Measurements from ENCODE around the gene RFX8. TPM values are rescaled to one million over a fixed set of nuclear protein-coding genes. Genes with fewer than 3 reads are reported as not detected.

The RFX8 gene
- total RNA-seq, 1 experiment from 2014 or later, result 0.77 TPM

DNA sequence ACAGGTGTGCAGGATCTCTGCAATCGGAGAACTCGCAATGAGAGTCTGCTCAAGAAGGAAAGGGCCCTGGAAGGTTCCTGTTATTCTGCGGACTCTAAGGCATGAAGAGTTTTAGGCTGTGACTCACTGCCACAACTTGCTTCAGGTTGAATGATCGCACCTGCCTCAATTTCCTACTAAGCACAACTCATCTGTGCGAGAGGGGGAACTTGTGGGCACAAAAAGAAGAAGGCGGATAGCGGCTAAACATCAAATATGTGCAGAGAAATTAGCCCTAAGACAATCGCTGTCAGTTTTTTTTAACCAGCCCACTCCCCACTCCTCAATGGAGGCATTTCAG lies 73.6 kb downstream of the RFX8 start:
- CTCF ChIA-PET, result no interaction called here
- no peak overlapping the region for H3K4me2 ChIP-seq (ENCODE audit: low read length)
- no peaks in the 10 kb centered on the region for H3K9me2 ChIP-seq (replicated peaks; ENCODE audit: low read length)
- no TSS peak for BruUV-seq (replicated peaks)
- no peaks in the 10 kb centered on the region for H3K27me3 ChIP-seq (ENCODE audit: low read length)
- H4K20me1 ChIP-seq (ENCODE audit: low read length), result no peaks in the 10 kb centered on the region
- no peak overlapping the region for H3K4me3 ChIP-seq (ENCODE audit: low read length)
- TF ChIP-seq EZH2 (IDR thresholded peaks at IDR 0.05; ENCODE audit: low read length, unreplicated experiment) (no peak), EZH2phosphoT487 (IDR thresholded peaks at IDR 0.05; ENCODE audit: borderline replicate concordance, low read length) (no peak)
- TF ChIP-seq, protein P1, sequence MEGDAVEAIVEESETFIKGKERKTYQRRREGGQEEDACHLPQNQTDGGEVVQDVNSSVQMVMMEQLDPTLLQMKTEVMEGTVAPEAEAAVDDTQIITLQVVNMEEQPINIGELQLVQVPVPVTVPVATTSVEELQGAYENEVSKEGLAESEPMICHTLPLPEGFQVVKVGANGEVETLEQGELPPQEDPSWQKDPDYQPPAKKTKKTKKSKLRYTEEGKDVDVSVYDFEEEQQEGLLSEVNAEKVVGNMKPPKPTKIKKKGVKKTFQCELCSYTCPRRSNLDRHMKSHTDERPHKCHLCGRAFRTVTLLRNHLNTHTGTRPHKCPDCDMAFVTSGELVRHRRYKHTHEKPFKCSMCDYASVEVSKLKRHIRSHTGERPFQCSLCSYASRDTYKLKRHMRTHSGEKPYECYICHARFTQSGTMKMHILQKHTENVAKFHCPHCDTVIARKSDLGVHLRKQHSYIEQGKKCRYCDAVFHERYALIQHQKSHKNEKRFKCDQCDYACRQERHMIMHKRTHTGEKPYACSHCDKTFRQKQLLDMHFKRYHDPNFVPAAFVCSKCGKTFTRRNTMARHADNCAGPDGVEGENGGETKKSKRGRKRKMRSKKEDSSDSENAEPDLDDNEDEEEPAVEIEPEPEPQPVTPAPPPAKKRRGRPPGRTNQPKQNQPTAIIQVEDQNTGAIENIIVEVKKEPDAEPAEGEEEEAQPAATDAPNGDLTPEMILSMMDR (conservative IDR thresholded peaks at IDR 0.05; ENCODE audit: low read depth, low read length), result no peak
- no peak overlapping the region for H3K9ac ChIP-seq (ENCODE audit: low read length)
- H2AFZ ChIP-seq (ENCODE audit: low read length), result no peak overlapping the region
- H3K9me3 ChIP-seq (ENCODE audit: low read length), result no peaks in the 10 kb centered on the region
- ATAC-seq, result no peak
- H3K4me1 ChIP-seq (ENCODE audit: insufficient read depth, low read length), result peaks cover 38% of the 10 kb centered on the region
- no peak for DNase-seq
- no peak overlapping the region for H3K27ac ChIP-seq (ENCODE audit: low read length)
- H3F3A ChIP-seq (ENCODE audit: low read length, unreplicated experiment), result peaks cover 5% of the 10 kb centered on the region
- no peaks in the 10 kb centered on the region for H3K36me3 ChIP-seq (ENCODE audit: low read depth, low read length)
- POLR2A ChIA-PET (ENCODE audit: unreplicated experiment), result no interaction called here
- no peaks in the 10 kb centered on the region for H3K79me2 ChIP-seq (ENCODE audit: low read length)
- intact Hi-C loops (cut with micrococcal nuclease), result no loop called here

DNA sequence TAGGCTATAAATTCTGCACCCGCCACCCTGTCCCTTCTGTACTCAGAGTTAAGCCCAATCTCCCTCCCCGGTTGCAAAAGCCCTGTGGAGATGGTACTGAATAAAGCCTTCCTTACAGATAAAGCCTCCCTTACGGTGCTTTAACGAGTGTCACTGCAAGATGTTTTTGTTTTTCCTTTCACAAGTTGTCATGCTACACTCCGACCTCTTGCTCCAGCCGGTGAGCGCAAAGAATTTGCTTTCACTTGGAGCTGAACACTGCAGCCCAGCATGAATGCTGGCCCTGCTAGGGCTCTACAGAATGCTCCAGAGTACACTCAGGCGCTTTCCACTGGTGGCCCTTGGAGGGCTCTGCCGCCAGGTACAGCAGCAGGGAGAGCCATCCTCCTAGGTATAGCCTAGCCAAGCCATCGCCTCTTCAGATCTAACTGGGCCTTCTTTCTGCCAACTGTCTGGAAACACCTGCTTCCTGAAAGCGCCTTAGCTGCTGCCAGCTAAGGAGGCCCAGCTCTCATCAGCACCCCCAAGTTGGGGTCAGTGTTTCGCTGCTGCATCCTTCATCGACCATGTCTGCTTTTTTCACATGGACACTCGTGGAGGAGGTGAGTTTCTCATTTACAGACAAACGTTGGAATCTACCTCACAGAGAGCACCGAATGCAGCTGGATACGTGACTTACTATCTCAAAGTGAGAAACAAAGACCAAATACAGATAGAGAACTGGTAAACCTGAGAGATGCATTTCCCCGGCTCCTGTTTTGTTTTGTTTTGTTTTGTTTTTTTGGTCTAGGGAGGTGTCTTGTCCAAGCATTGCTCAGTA lies 74.2 kb downstream of the RFX8 start:
- Histone ChIP-seq H3K4me3 (ENCODE audit: low read length) (no peak overlapping the region), H2AFZ (ENCODE audit: low read length) (no peak overlapping the region), H3K9me2 (replicated peaks; ENCODE audit: low read length) (no peaks in the 10 kb centered on the region), H3K27me3 (ENCODE audit: low read length) (no peaks in the 10 kb centered on the region), H3K9ac (ENCODE audit: low read length) (peak overlapping the region; percentile 33), H3F3A (ENCODE audit: low read length, unreplicated experiment) (peaks cover 5% of the 10 kb centered on the region), H3K4me1 (ENCODE audit: insufficient read depth, low read length) (peaks cover 43% of the 10 kb centered on the region), H3K27ac (ENCODE audit: low read length) (peak overlapping the region; percentile 88), H3K9me3 (ENCODE audit: low read length) (no peaks in the 10 kb centered on the region), H3K4me2 (ENCODE audit: low read length) (peak overlapping the region; percentile 38), H4K20me1 (ENCODE audit: low read length) (no peaks in the 10 kb centered on the region), H3K36me3 (ENCODE audit: low read depth, low read length) (no peaks in the 10 kb centered on the region), H3K79me2 (ENCODE audit: low read length) (0 out of 2 replicates have a peak, but pooled peaks cover under 1% of the 10 kb centered on the region)
- POLR2A ChIA-PET (ENCODE audit: unreplicated experiment), result interaction anchor here (0.6 kb wide), 1 partner anchor 14 kb away, joined by 3 read pairs; no protein-coding TSS in a partner anchor
- ATAC-seq (no peak), DNase-seq (no peak)
- CTCF ChIA-PET, result interaction anchor here (0.5 kb wide), 1 partner anchor 345 kb away, joined by 5 read pairs; no protein-coding TSS in a partner anchor
- intact Hi-C loops (cut with micrococcal nuclease), result no loop called here
- no TSS peak for BruUV-seq (replicated peaks)
- TF ChIP-seq, protein P1 (conservative IDR thresholded peaks at IDR 0.05; ENCODE audit: low read depth, low read length), result no peak
- TF ChIP-seq EZH2phosphoT487 (IDR thresholded peaks at IDR 0.05; ENCODE audit: borderline replicate concordance, low read length) (no peak), EZH2 (IDR thresholded peaks at IDR 0.05; ENCODE audit: low read length, unreplicated experiment) (no peak)

DNA sequence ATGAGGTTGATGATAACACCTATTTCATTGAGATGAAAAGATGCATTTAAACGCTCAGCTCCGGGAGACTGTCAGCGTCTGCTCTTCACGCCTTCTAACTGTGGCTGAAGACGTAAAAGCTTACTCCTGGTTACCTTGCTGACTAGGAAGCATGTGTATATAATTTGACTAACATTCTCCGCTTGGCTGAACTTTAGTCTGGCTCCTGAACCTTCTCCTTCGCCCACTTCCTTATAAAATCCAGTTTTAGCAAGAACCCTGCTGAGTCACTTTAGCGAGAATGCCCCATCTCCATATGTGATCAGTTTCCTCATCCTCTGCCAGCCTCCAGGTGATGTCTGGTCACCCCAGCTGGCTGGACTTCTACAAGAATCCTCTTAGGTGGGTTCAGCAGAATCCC lies 74.9 kb downstream of the RFX8 start:
- no peaks in the 10 kb centered on the region for H3K36me3 ChIP-seq (ENCODE audit: low read depth, low read length)

More for the DNA sequence above, 74.9 kb downstream of the RFX8 start:
- POLR2A ChIA-PET (ENCODE audit: unreplicated experiment), result interaction anchor here (0.6 kb wide), 1 partner anchor 14 kb away, joined by 3 read pairs; no protein-coding TSS in a partner anchor
- no peaks in the 10 kb centered on the region for H3K9me3 ChIP-seq (ENCODE audit: low read length)
- H4K20me1 ChIP-seq (ENCODE audit: low read length), result no peaks in the 10 kb centered on the region
- peaks cover 7% of the 10 kb centered on the region for H3K79me2 ChIP-seq (ENCODE audit: low read length)
- H3K9ac ChIP-seq (ENCODE audit: low read length), result peak overlapping the region; percentile 69
- H3K4me2 ChIP-seq (ENCODE audit: low read length), result peak overlapping the region; percentile 58
- ATAC-seq, result peak; percentile 46
- H3F3A ChIP-seq (ENCODE audit: low read length, unreplicated experiment), result peaks cover 9% of the 10 kb centered on the region
- H3K4me3 ChIP-seq (ENCODE audit: low read length), result no peak overlapping the region
- BruUV-seq (replicated peaks), result no TSS peak
- peak overlapping the region; percentile 88 for H3K27ac ChIP-seq (ENCODE audit: low read length)
- H3K27me3 ChIP-seq (ENCODE audit: low read length), result no peaks in the 10 kb centered on the region
- CTCF ChIA-PET, result no interaction called here
- H3K9me2 ChIP-seq (replicated peaks; ENCODE audit: low read length), result no peaks in the 10 kb centered on the region
- intact Hi-C loops (cut with micrococcal nuclease), result no loop called here
- peak; percentile 91 for DNase-seq
- H3K4me1 ChIP-seq (ENCODE audit: insufficient read depth, low read length), result peaks cover 49% of the 10 kb centered on the region
- TF ChIP-seq EZH2phosphoT487 (IDR thresholded peaks at IDR 0.05; ENCODE audit: borderline replicate concordance, low read length) (no peak), EZH2 (IDR thresholded peaks at IDR 0.05; ENCODE audit: low read length, unreplicated experiment) (no peak)
- TF ChIP-seq, protein P1 (conservative IDR thresholded peaks at IDR 0.05; ENCODE audit: low read depth, low read length), result no peak
- peak overlapping the region; percentile 29 for H2AFZ ChIP-seq (ENCODE audit: low read length)

Data from PC-3 (cell line).